Endothelial cell of umbilical vein (primary cell): ENCODE results near the gene EEF1AKMT4. TPM values are rescaled to one million over a fixed set of nuclear protein-coding genes. Genes with fewer than 3 reads are reported as not detected.

ENCODE experiments used
- BruUV-seq: library from RNA; stranded (reverse); fragments of 400-500 nt; replicated peaks from 2 replicates; lab custom pipeline; 2021; lab: Mats Ljungman, UMichigan
- CTCF ChIA-PET: fragments of 300-600, 350-600 bp; sonication (Branson Sonifier 250); formaldehyde crosslinking; loops from one replicate; lab custom pipeline; 2021; ENCODE audit warnings: antibody characterized with exemption, inconsistent platforms; lab: Charles Lee
- POLR2A ChIA-PET: fragments of 300-600, 350-600 bp; sonication (Branson Sonifier 250); formaldehyde crosslinking; loops from one replicate; lab custom pipeline; 2021; ENCODE audit warnings: antibody characterized with exemption, inconsistent platforms; lab: Charles Lee
- DNase-seq: peaks from one replicate; pipeline ENCODE4 v3.0.0-alpha.2; 2011; ENCODE audit warnings: low read depth, low spot score
- FAIRE-seq: peaks from 2 replicates; lab custom pipeline; 2011; peaks lifted over from hg19 to GRCh38; lab: Jason Lieb, UNC
- H2AFZ ChIP-seq: 2 replicates; pipeline ENCODE4 v1.6.0; 2012; ENCODE audit warnings: low read depth, low read length, control low read depth, inconsistent platforms
- H3K27ac ChIP-seq: 2 replicates; pipeline ENCODE4 v1.5.1; 2011; ENCODE audit warnings: low read depth, mild to moderate bottlenecking, control low read depth, low read length, moderate library complexity; ENCODE audit not compliant: insufficient read depth
- H3K27me3 ChIP-seq, 2 experiments: 2 replicates each; pipeline versions ENCODE4 v1.6.0 to v1.6.1; 2011; ENCODE audit warnings: low read length in 2 of 2, mixed read lengths in 1 of 2; ENCODE audit not compliant: control insufficient read depth in 2 of 2, insufficient read depth in 2 of 2
- H3K36me3 ChIP-seq, 2 experiments: 2 replicates in 1 of 2; 3 replicates in 1 of 2; pipeline ENCODE4 v1.5.1; 2011; ENCODE audit warnings: low read length in 2 of 2, mild to moderate bottlenecking in 1 of 2, moderate library complexity in 1 of 2; ENCODE audit not compliant: control insufficient read depth in 2 of 2, insufficient read depth in 2 of 2; ENCODE audit errors: extremely low read depth in 1 of 2
- H3K4me1 ChIP-seq: 3 replicates; pipeline ENCODE4 v1.5.1; 2011; ENCODE audit warnings: mild to moderate bottlenecking, low read length; ENCODE audit not compliant: control insufficient read depth, insufficient read depth; ENCODE audit errors: extremely low read depth
- H3K4me2 ChIP-seq: 2 replicates; pipeline ENCODE4 v1.6.1; 2011; ENCODE audit warnings: low read length, control low read depth, mixed read lengths; ENCODE audit not compliant: insufficient read depth
- H3K4me3 ChIP-seq, 3 experiments: fragments of 200-600 bp in 1 of 3; sonication (generic), shearing (Covaris generic) in 1 of 3; replicated peaks in 1 of 3; 2 replicates each; pipeline ENCODE4 v1.5.1; 2011 to 2016; ENCODE audit warnings: control low read depth in 3 of 3, low read length in 3 of 3, mild to moderate bottlenecking in 2 of 3, inconsistent platforms in 1 of 3, low read depth in 1 of 3, moderate library complexity in 1 of 3; ENCODE audit not compliant: insufficient read depth in 1 of 3
- H3K79me2 ChIP-seq: 2 replicates; pipeline ENCODE4 v1.6.0; 2012; ENCODE audit warnings: low read length, inconsistent platforms; ENCODE audit not compliant: control insufficient read depth, insufficient read depth
- H3K9ac ChIP-seq: replicated peaks from 2 replicates; pipeline ENCODE3; 2011; ENCODE audit warnings: low read length, control low read depth; ENCODE audit not compliant: insufficient read depth; ENCODE audit errors: extremely low read depth
- H3K9me1 ChIP-seq: replicated peaks from 3 replicates; pipeline ENCODE4 v1.6.0; 2011; ENCODE audit warnings: mild to moderate bottlenecking, low read length; ENCODE audit not compliant: control insufficient read depth, insufficient read depth; ENCODE audit errors: extremely low read depth
- H3K9me3 ChIP-seq: replicated peaks from 2 replicates; pipeline ENCODE4 v1.5.1; 2012; ENCODE audit warnings: low read length, inconsistent platforms; ENCODE audit not compliant: control insufficient read depth, insufficient read depth
- H4K20me1 ChIP-seq: replicated peaks from 2 replicates; pipeline ENCODE3; 2011; ENCODE audit warnings: mild to moderate bottlenecking, low read length; ENCODE audit not compliant: control insufficient read depth, insufficient read depth; ENCODE audit errors: extremely low read depth
- CTCF ChIP-seq, 2 donors: IDR thresholded peaks; 1 replicate in 1 of 2; 2 replicates in 1 of 2; pipeline ENCODE4 v1.5.1; 2011; ENCODE audit warnings: low read length in 2 of 2, mild to moderate bottlenecking in 2 of 2, moderate library complexity in 2 of 2, control low read depth in 1 of 2, inconsistent platforms in 1 of 2, low read depth in 1 of 2; ENCODE audit not compliant: insufficient read depth in 1 of 2; ENCODE audit errors: extremely low read depth in 1 of 2
- EZH2 ChIP-seq: IDR thresholded peaks from 2 replicates; pipeline ENCODE4 v1.6.1; 2012; ENCODE audit warnings: borderline replicate concordance, low read depth, mild to moderate bottlenecking, moderate library complexity, low read length, inconsistent platforms; ENCODE audit not compliant: severe bottlenecking
- FOS ChIP-seq: IDR thresholded peaks from 2 replicates; pipeline ENCODE4 v1.6.1; 2011; ENCODE audit warnings: mild to moderate bottlenecking, low read length, moderate library complexity, borderline replicate concordance; ENCODE audit not compliant: insufficient read depth
- GATA2 ChIP-seq: IDR thresholded peaks from 2 replicates; pipeline ENCODE4 v1.7.0; 2011; ENCODE audit warnings: low read depth, mild to moderate bottlenecking, moderate library complexity, mixed read lengths, low read length; ENCODE audit not compliant: insufficient read length, insufficient read depth
- JUN ChIP-seq: IDR thresholded peaks from 2 replicates; pipeline ENCODE4 v1.6.1; 2011; ENCODE audit warnings: borderline replicate concordance, low read depth; ENCODE audit not compliant: insufficient read length, insufficient read depth
- MAX ChIP-seq: IDR thresholded peaks from 2 replicates; pipeline ENCODE4 v1.6.1; 2011; ENCODE audit not compliant: insufficient read depth, insufficient read length
- MYC ChIP-seq: IDR thresholded peaks from one replicate; pipeline ENCODE4 v1.6.1; 2011; ENCODE audit warnings: mild to moderate bottlenecking, low read depth, low read length
- POLR2A ChIP-seq: IDR thresholded peaks from 2 replicates; pipeline ENCODE4 v1.6.1; 2012; ENCODE audit warnings: low read depth, mild to moderate bottlenecking, control low read depth, low read length
- POLR2AphosphoS5 ChIP-seq: IDR thresholded peaks from 2 replicates; pipeline ENCODE4 v1.6.1; 2012; ENCODE audit warnings: low read depth, mild to moderate bottlenecking, control low read depth, low read length, moderate library complexity; ENCODE audit not compliant: insufficient read depth
- dilution Hi-C: fragments of 300-500 bp; cut with MboI; formaldehyde crosslinking; loops from one replicate; pipeline ENCODE4 v1.15.0; 2019; ENCODE audit warnings: low sequenced_read_pairs; ENCODE audit not compliant: extremely low pct_ligation_motif_present
- intact Hi-C: fragments of 100-400 bp; cut with micrococcal nuclease; formaldehyde crosslinking; loops from one replicate; pipeline ENCODE4 v1.10.0; 2022
- polyA plus RNA-seq, 4 experiments: library from polyadenylated mRNA; depleted of rRNA in 3 of 4; stranded (reverse) in 3 of 4; unstranded in 1 of 4; fragments of >200 nt; gene quantifications; 2 replicates each; pipeline versions ENCODE4 v1.2.1 to v1.2.3, GENCODE V29; 2011 to 2012; ENCODE audit warnings: missing spikeins in 1 of 4
- total RNA-seq: library from RNA; stranded (reverse); gene quantifications from 2 replicates; pipeline ENCODE4 v1.2.3, GENCODE V29; 2021

The EEF1AKMT4 gene
- total and polyA plus RNA-seq, 2 donors (not counting 3 experiments of a cell fraction or from before 2014, with no cell fraction given): 3.4 to 8.0 TPM

GRCh38 chr3:184282941-184283340, 33.5 kb downstream of the EEF1AKMT4 start:
- peaks cover 6 to 10% of the 10 kb centered on the region in 2 experiments for H3K27me3 ChIP-seq
- CTCF ChIA-PET: interaction anchor here (5.7 kb wide), 1 partner anchor 386 kb away, joined by 41 read pairs; no protein-coding TSS in a partner anchor
- no peak for FAIRE-seq

More at GRCh38 chr3:184282941-184283340, 33.5 kb downstream of the EEF1AKMT4 start:
- intact Hi-C loops: loop anchor here (10.0 kb wide), 1 partner anchor 238 kb away; no protein-coding TSS in a partner anchor
- no peaks in the 10 kb centered on the region for H3K9me1 ChIP-seq
- no peak overlapping the region for H2AFZ ChIP-seq
- no TSS peak for BruUV-seq
- H4K20me1 ChIP-seq: no peaks in the 10 kb centered on the region
- POLR2A ChIA-PET: no interaction called here
- no peak overlapping the region for H3K4me2 ChIP-seq
- no peak overlapping the region for H3K27ac ChIP-seq
- H3K9me3 ChIP-seq: no peaks in the 10 kb centered on the region
- no peak overlapping the region for H3K9ac ChIP-seq
- TF ChIP-seq JUN (no peak), MYC (no peak), FOS (no peak), MAX (no peak), POLR2AphosphoS5 (no peak), POLR2A (no peak), GATA2 (no peak), CTCF (IDR thresholded peaks at IDR 0.05; ENCODE audit: extremely low read depth in 1 of 2, insufficient read depth in 1 of 2, low read depth in 1 of 2, low read length in 2 of 2) (no peak), EZH2 (no peak)
- H3K79me2 ChIP-seq: no peaks in the 10 kb centered on the region
- dilution Hi-C loops: no loop called here
- no peak overlapping the region for H3K4me3 ChIP-seq
- no peaks in the 10 kb centered on the region for H3K36me3 ChIP-seq
- no peak for DNase-seq
- H3K4me1 ChIP-seq: no peaks in the 10 kb centered on the region
